ENCODE data around the gene MTMR11. TPM values are rescaled to one million over a fixed set of nuclear protein-coding genes. Genes with fewer than 3 reads are reported as not detected.

MTMR11 gene
- polyA plus RNA-seq, 4 donors, result 32.5 to 174 (median 116) TPM

- H3K4me3 ChIP-seq (ENCODE audit: low read depth in 1 of 3, low read length in 3 of 3), result no peak overlapping the region
- peaks cover 3 to 21% (median 17%) of the 10 kb centered on the region in 3 donors for H3K4me1 ChIP-seq (ENCODE audit: control insufficient read depth in 3 of 3, insufficient read depth in 2 of 3, low read depth in 1 of 3, low read length in 2 of 3)
- H3K27ac ChIP-seq (ENCODE audit: low read depth in 1 of 3, low read length in 2 of 3), result no peak overlapping the region
- no peak for DNase-seq
- H3K36me3 ChIP-seq (ENCODE audit: control insufficient read depth in 3 of 3, insufficient read depth in 2 of 3, low read depth in 1 of 3, low read length in 3 of 3), result peaks cover 13 to 48% (median 34%) of the 10 kb centered on the region in 3 donors
- no peaks in the 10 kb centered on the region for H3K9me3 ChIP-seq (ENCODE audit: control insufficient read depth in 2 of 2, insufficient read depth in 1 of 2, low read depth in 1 of 2, low read length in 1 of 2)
- no peak for FAIRE-seq
- H3K27me3 ChIP-seq (ENCODE audit: control insufficient read depth in 3 of 3, insufficient read depth in 3 of 3, low read length in 3 of 3), result no peaks in the 10 kb centered on the region
- 38 to 76% (median 70%) methylated on average over 3 of the region's 3 CpGs for WGBS, 3 donors
These were observed 11.3 kb downstream of the MTMR11 start for GRCh38 chr1:149925345-149925744.

- Histone ChIP-seq H3K4me3 (ENCODE audit: low read depth in 1 of 3, low read length in 3 of 3) (no peak overlapping the region), H3K4me1 (ENCODE audit: control insufficient read depth in 3 of 3, insufficient read depth in 2 of 3, low read depth in 1 of 3, low read length in 2 of 3) (peaks cover 3 to 13% (median 8%) of the 10 kb centered on the region in 3 donors), H3K27ac (ENCODE audit: low read depth in 1 of 3, low read length in 2 of 3) (no peak overlapping the region), H3K9me3 (ENCODE audit: control insufficient read depth in 2 of 2, insufficient read depth in 1 of 2, low read depth in 1 of 2, low read length in 1 of 2) (no peaks in the 10 kb centered on the region), H3K36me3 (ENCODE audit: control insufficient read depth in 3 of 3, insufficient read depth in 2 of 3, low read depth in 1 of 3, low read length in 3 of 3) (peaks cover 12 to 34% (median 25%) of the 10 kb centered on the region in 3 donors), H3K27me3 (ENCODE audit: control insufficient read depth in 3 of 3, insufficient read depth in 3 of 3, low read length in 3 of 3) (peaks cover 0 to 1% (median 0%) of the 10 kb centered on the region in 3 donors)
- FAIRE-seq, result no peak
- 81 to 89% (median 86%) methylated on average over 10 of the region's 10 CpGs for WGBS, 3 donors
- DNase-seq, result no peak
These were observed 13.1 kb downstream of the MTMR11 start for GRCh38 chr1:149923626-149924025.

GRCh38 chr1:149917571-149918144, 19.0 kb downstream of the MTMR11 start, which contains the start of gene SV2A:
TSS of gene SV2A (minus strand) at chr1:149917844. CDS start at chr1:149913840, 4,004 bp downstream.
- H3K27me3 ChIP-seq (ENCODE audit: control insufficient read depth in 3 of 3, insufficient read depth in 3 of 3, low read length in 3 of 3), result peaks cover 0 to 22% (median 0%) of the 10 kb centered on the region in 3 donors
- peaks cover under 1 to 4% (median 3%) of the 10 kb centered on the region in 3 donors for H3K36me3 ChIP-seq (ENCODE audit: control insufficient read depth in 3 of 3, insufficient read depth in 2 of 3, low read depth in 1 of 3, low read length in 3 of 3)
- H3K4me1 ChIP-seq (ENCODE audit: control insufficient read depth in 3 of 3, insufficient read depth in 2 of 3, low read depth in 1 of 3, low read length in 2 of 3), result peaks cover 0 to 5% (median 0%) of the 10 kb centered on the region in 3 donors
- DNase-seq, result peak in 1 of 2 donors; percentile 48
- no peak within 1 kb of the TSS for H3K27ac ChIP-seq (ENCODE audit: low read depth in 1 of 3, low read length in 2 of 3)
- 0 to 12% (median 2%) methylated on average over 20 to 24 of the region's 24 CpGs for WGBS, 3 donors
- no peaks in the 10 kb centered on the region for H3K9me3 ChIP-seq (ENCODE audit: control insufficient read depth in 2 of 2, insufficient read depth in 1 of 2, low read depth in 1 of 2, low read length in 1 of 2)
- H3K4me3 ChIP-seq (ENCODE audit: low read depth in 1 of 3, low read length in 3 of 3), result peak within 1 kb of the TSS; percentile 32 to 52 (median 49)
- FAIRE-seq, result no peak

GRCh38 chr1:149916898-149917252, 19.8 kb downstream of the MTMR11 start:
- H3K27ac ChIP-seq (ENCODE audit: low read depth in 1 of 3, low read length in 2 of 3), result no peak overlapping the region
- FAIRE-seq (no peak), DNase-seq (no peak)
- H3K4me3 ChIP-seq (ENCODE audit: low read depth in 1 of 3, low read length in 3 of 3), result peak overlapping the region in 1 of 3 donors; percentile 52
- H3K36me3 ChIP-seq (ENCODE audit: control insufficient read depth in 3 of 3, insufficient read depth in 2 of 3, low read depth in 1 of 3, low read length in 3 of 3), result peaks cover 0 to 3% (median 0%) of the 10 kb centered on the region in 3 donors
- WGBS, 3 donors, result 18 to 37% (median 27%) methylated on average over 9 to 10 of the region's 10 CpGs
- peaks cover 0 to 5% (median 0%) of the 10 kb centered on the region in 3 donors for H3K4me1 ChIP-seq (ENCODE audit: control insufficient read depth in 3 of 3, insufficient read depth in 2 of 3, low read depth in 1 of 3, low read length in 2 of 3)
- peaks cover 0 to 22% (median 0%) of the 10 kb centered on the region in 3 donors for H3K27me3 ChIP-seq (ENCODE audit: control insufficient read depth in 3 of 3, insufficient read depth in 3 of 3, low read length in 3 of 3)
- H3K9me3 ChIP-seq (ENCODE audit: control insufficient read depth in 2 of 2, insufficient read depth in 1 of 2, low read depth in 1 of 2, low read length in 1 of 2), result no peaks in the 10 kb centered on the region

GRCh38 chr1:149916193-149916897, 20.3 kb downstream of the MTMR11 start:
- FAIRE-seq, result no peak
- Histone ChIP-seq H3K4me1 (ENCODE audit: control insufficient read depth in 3 of 3, insufficient read depth in 2 of 3, low read depth in 1 of 3, low read length in 2 of 3) (peaks cover 0 to 5% (median 0%) of the 10 kb centered on the region in 3 donors), H3K27me3 (ENCODE audit: control insufficient read depth in 3 of 3, insufficient read depth in 3 of 3, low read length in 3 of 3) (peaks cover 0 to 22% (median 0%) of the 10 kb centered on the region in 3 donors), H3K4me3 (ENCODE audit: low read depth in 1 of 3, low read length in 3 of 3) (peak overlapping the region in 1 of 3 donors; percentile 52), H3K9me3 (ENCODE audit: control insufficient read depth in 2 of 2, insufficient read depth in 1 of 2, low read depth in 1 of 2, low read length in 1 of 2) (no peaks in the 10 kb centered on the region), H3K36me3 (ENCODE audit: control insufficient read depth in 3 of 3, insufficient read depth in 2 of 3, low read depth in 1 of 3, low read length in 3 of 3) (peaks cover 0 to 3% (median 0%) of the 10 kb centered on the region in 3 donors), H3K27ac (ENCODE audit: low read depth in 1 of 3, low read length in 2 of 3) (no peak overlapping the region)
- WGBS, 3 donors, result 24 to 35% (median 29%) methylated on average over 9 of the region's 9 CpGs
- no peak for DNase-seq

- DNase-seq (no peak), FAIRE-seq (no peak)
- WGBS, 3 donors, result 83 to 90% (median 88%) methylated on average over 11 of the region's 11 CpGs
- H3K4me3 ChIP-seq (ENCODE audit: low read depth in 1 of 3, low read length in 3 of 3), result no peak overlapping the region
- H3K27ac ChIP-seq (ENCODE audit: low read depth in 1 of 3, low read length in 2 of 3), result no peak overlapping the region
- peaks cover 0 to 5% (median 0%) of the 10 kb centered on the region in 3 donors for H3K4me1 ChIP-seq (ENCODE audit: control insufficient read depth in 3 of 3, insufficient read depth in 2 of 3, low read depth in 1 of 3, low read length in 2 of 3)
- H3K27me3 ChIP-seq (ENCODE audit: control insufficient read depth in 3 of 3, insufficient read depth in 3 of 3, low read length in 3 of 3), result peaks cover 0 to 22% (median 0%) of the 10 kb centered on the region in 3 donors
- no peaks in the 10 kb centered on the region for H3K9me3 ChIP-seq (ENCODE audit: control insufficient read depth in 2 of 2, insufficient read depth in 1 of 2, low read depth in 1 of 2, low read length in 1 of 2)
- peaks cover 0 to 3% (median 0%) of the 10 kb centered on the region in 3 donors for H3K36me3 ChIP-seq (ENCODE audit: control insufficient read depth in 3 of 3, insufficient read depth in 2 of 3, low read depth in 1 of 3, low read length in 3 of 3)
These were observed 21.1 kb downstream of the MTMR11 start for GRCh38 chr1:149915429-149916192.

GRCh38 chr1:149914545-149914944, 22.1 kb downstream of the MTMR11 start:
- FAIRE-seq (no peak), DNase-seq (no peak)
- H3K4me3 ChIP-seq (ENCODE audit: low read depth in 1 of 3, low read length in 3 of 3), result no peak overlapping the region
- no peaks in the 10 kb centered on the region for H3K9me3 ChIP-seq (ENCODE audit: control insufficient read depth in 2 of 2, insufficient read depth in 1 of 2, low read depth in 1 of 2, low read length in 1 of 2)
- 72 to 86% (median 86%) methylated on average over 1 of the region's 1 CpG for WGBS, 3 donors
- no peak overlapping the region for H3K27ac ChIP-seq (ENCODE audit: low read depth in 1 of 3, low read length in 2 of 3)
- peaks cover 0 to 6% (median 0%) of the 10 kb centered on the region in 3 donors for H3K36me3 ChIP-seq (ENCODE audit: control insufficient read depth in 3 of 3, insufficient read depth in 2 of 3, low read depth in 1 of 3, low read length in 3 of 3)
- H3K27me3 ChIP-seq (ENCODE audit: control insufficient read depth in 3 of 3, insufficient read depth in 3 of 3, low read length in 3 of 3), result peaks cover 0 to 22% (median 0%) of the 10 kb centered on the region in 3 donors
- H3K4me1 ChIP-seq (ENCODE audit: control insufficient read depth in 3 of 3, insufficient read depth in 2 of 3, low read depth in 1 of 3, low read length in 2 of 3), result peaks cover 0 to 5% (median 0%) of the 10 kb centered on the region in 3 donors

- H3K4me3 ChIP-seq (ENCODE audit: low read depth in 1 of 3, low read length in 3 of 3), result no peak overlapping the region
- no peaks in the 10 kb centered on the region for H3K27me3 ChIP-seq (ENCODE audit: control insufficient read depth in 3 of 3, insufficient read depth in 3 of 3, low read length in 3 of 3)
- peaks cover 0 to 17% (median 0%) of the 10 kb centered on the region in 3 donors for H3K36me3 ChIP-seq (ENCODE audit: control insufficient read depth in 3 of 3, insufficient read depth in 2 of 3, low read depth in 1 of 3, low read length in 3 of 3)
- DNase-seq (peak; percentile 57 to 67), FAIRE-seq (no peak)
- H3K27ac ChIP-seq (ENCODE audit: low read depth in 1 of 3, low read length in 2 of 3), result peak overlapping the region in 1 of 3 donors; percentile 33
- WGBS, 3 donors, result 22 to 65% (median 43%) methylated on average over 10 of the region's 10 CpGs
- peaks cover 0 to 13% (median 0%) of the 10 kb centered on the region in 3 donors for H3K4me1 ChIP-seq (ENCODE audit: control insufficient read depth in 3 of 3, insufficient read depth in 2 of 3, low read depth in 1 of 3, low read length in 2 of 3)
- H3K9me3 ChIP-seq (ENCODE audit: control insufficient read depth in 2 of 2, insufficient read depth in 1 of 2, low read depth in 1 of 2, low read length in 1 of 2), result no peaks in the 10 kb centered on the region
These were observed 30.1 kb downstream of the MTMR11 start for GRCh38 chr1:149906570-149907075.

All from small intestine (tissue), 7 donors.